Measurements from ENCODE around the gene FBLN2.

Gene FBLN2

DNA sequence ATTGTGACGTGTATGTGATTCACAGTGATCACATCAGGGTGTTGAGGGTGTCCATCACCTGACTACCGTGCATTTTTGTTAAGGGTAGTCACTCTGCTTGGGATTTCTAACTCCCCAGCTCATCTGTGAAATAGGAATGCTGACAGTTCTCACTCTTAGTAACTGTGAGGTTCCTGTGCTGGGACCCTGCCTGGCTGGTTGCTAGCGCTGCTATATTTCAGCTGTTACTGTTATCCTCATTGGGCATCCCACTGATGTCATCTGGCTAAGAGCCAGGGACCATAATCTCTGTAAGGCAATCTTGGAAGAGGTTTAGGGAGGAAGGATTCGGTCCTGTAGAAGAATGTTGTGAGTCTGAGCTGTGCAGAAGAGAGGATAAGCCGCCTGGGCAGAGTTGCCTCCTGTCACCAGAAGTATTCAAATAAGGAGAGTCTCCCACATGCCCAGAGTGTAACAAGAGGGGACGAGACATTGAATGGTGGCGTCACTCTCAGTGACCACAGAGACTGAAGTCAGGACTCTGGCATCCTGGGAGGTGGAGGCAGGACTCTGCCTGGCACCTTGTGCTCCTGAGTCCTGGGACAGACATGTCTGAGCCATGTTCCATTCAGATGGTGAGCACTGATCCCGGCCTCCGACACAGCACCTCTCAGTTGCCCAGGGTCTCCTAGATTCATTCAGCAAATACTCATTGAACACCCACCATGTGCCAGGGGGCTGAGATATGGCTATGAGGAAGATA, 52.2 kb downstream of the FBLN2 start:
- peak; percentile 57 for DNase-seq (ENCODE audit: low read depth, low spot score)

DNA sequence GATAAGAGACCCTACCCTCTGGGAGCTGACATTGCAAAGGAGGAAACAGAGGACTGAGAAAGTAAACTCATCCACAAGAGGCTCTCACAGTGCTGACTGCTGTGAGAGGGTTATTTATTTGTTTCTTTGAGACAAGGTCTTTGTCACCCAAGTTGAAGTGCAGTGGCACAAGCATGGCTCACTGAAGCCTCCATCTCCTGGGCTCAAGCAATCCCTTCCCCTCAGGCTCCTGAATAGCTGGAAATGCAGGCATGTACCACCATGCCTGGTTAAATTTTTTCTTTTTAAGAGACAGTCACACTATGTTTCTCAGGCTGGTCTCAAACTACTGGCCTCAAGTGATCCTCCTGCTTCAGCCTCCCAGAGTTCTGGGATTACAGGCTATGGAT, 52.8 kb downstream of the FBLN2 start:
- no peak for DNase-seq (ENCODE audit: low read depth, low spot score)

DNA sequence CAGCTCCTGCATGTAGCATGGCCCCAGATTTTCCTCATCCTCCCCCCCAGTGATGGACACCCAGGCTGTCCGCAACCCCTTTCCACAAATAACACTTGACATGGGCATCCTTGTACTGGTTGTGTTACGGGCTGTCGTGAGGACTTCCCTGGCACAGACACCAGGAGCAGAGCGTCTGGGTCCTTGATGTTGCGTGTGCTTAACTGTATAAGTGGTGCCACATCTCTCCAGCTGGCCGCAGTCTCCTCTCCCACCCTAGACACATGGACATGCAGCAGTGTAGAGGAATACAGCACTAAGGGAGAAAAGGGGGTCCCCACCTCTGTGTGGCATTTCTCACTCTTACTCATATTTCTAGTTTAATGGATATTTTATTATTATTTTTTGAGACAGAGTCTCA, 56.6 kb downstream of the FBLN2 start:
- DNase-seq (ENCODE audit: low read depth, low spot score): no peak

DNA sequence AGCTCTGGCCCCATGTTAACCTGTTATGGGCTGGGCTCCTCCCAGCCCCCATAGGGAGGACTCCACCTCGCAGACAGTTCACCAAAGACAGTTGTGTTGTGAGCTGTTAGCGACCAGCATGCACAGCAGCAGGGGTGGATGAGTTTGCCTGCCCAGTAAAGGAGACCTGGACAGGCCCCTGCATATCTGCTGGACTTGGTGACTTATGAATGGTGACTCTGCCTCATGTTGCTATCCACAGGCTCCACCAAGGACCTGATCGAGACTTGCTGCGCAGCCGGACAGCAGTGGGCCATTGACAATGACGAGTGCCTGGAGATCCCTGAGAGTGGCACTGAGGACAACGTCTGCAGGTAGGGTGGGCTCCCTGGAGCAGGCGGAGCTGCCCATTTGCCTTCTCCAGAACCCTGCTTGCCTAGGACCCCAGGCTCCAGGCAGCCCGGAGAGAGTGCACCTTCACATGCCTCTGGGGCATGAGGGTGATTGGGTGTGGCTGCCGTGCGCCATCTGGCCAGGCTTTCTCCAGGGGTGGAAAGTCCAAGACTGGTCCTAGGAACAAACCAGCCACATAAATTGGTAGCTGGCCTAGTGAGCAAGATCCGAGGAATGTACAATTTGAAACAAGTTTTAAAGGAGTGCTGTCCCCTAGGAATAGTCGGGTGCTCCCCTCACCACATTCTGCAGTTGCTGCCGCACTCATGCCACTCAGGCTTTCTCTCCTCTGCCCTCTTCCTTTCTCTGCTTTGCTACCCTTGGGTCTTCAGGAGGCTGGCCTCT, 59.1 kb downstream of the FBLN2 start:
- no peak for DNase-seq (ENCODE audit: low read depth, low spot score)

DNA sequence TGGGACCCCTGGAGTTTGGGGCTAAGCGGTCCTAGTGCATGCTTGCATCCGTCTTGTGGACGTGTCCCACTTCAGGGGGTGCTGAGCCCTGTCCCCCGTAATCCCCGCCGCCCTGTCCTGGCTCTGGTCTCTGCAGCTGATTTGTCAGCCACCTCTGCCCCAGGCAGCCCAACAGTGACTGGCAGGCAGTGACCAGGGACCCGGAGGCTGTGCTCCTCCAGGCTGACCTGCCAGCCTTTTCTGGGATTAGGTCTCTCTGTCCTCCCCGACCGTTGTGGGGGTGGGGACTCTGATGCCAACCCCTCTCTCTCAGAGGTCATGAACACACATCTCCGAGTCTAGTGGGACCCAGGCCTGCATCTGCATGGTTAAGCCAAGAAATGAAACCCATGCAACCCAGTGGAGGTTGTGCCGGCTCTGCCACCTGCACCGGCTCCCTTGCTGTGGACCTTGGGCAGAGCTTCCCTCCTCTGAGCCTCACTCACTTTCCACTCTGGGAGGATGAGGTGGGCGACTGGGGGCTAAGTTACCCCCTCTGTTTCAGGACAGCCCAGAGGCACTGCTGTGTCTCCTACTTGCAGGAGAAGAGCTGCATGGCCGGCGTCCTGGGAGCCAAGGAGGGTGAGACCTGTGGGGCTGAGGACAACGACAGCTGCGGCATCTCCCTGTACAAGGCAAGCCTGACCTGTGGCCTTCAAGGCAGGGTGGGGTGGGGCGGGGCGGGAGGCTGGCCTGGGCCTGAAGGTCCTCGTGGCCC, 60.2 kb downstream of the FBLN2 start:
- no peak for DNase-seq (ENCODE audit: low read depth, low spot score)

DNA sequence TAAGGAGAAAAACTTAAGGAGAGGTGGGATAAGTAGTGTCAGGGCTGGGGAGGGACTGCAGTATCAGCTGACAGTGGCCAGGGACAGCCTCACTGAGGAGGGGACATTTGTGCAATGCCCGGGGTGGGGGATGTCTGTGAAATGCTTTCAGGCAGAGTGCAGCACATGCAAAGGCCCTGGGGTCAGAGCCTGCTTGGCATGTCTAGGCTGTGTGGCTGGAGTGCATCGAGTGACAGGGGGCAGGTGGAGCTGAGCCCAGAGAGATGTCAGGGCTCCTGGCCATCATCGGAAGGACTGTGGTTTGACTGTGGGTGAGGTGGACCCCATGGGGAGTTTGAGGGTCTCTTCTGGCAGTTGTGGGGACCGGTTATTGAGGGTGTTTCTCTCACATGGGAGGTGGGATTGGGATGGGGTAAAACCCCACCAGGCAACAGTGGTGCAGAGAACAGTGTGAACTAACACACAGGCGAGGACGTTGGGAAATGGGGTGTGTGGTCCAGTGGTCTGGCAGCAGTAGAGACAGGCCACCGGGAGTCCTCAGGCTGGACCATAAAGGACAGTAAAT, 61.2 kb downstream of the FBLN2 start:
- DNase-seq (ENCODE audit: low read depth, low spot score): no peak

DNA sequence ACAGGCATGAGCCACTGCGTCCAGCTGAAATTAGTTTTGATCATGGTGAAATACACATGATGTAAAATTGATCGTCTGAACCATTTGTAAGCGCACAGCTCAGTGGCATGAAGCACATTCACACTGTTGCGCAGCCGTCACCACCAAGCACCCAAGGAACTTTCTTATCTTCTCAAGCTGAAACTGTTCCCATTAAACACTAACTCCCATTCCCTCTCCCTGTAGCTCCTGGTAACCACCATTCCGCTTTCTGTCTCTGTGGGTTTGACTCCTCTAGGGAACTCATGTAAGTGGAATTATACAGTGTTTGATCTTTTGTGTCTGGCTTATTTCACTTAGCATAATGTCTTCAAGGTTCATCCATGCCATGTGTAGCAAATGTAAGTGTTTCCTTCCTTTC, 62.3 kb downstream of the FBLN2 start:
- DNase-seq (ENCODE audit: low read depth, low spot score): no peak

DNA sequence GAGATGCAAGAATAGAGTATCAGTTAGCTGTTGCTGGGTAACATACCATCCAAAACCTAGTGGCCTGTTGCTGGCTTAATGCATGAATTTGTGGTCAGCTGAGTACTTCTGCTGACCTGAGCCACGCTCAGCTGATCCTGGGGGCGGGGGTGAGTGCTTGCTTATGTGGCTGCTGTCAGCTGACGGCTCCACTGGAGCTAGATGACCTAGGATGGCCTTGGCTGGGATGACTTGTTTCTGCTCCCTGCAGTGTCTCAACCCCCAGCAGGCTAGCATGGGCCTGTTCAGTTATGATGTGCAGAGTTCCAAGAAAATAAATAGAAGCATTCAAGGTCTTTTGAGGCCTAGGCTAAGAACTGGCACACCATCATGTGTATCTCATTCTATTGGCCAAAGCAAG, 63.9 kb downstream of the FBLN2 start:
- DNase-seq (ENCODE audit: low read depth, low spot score): peak; percentile 91

DNA sequence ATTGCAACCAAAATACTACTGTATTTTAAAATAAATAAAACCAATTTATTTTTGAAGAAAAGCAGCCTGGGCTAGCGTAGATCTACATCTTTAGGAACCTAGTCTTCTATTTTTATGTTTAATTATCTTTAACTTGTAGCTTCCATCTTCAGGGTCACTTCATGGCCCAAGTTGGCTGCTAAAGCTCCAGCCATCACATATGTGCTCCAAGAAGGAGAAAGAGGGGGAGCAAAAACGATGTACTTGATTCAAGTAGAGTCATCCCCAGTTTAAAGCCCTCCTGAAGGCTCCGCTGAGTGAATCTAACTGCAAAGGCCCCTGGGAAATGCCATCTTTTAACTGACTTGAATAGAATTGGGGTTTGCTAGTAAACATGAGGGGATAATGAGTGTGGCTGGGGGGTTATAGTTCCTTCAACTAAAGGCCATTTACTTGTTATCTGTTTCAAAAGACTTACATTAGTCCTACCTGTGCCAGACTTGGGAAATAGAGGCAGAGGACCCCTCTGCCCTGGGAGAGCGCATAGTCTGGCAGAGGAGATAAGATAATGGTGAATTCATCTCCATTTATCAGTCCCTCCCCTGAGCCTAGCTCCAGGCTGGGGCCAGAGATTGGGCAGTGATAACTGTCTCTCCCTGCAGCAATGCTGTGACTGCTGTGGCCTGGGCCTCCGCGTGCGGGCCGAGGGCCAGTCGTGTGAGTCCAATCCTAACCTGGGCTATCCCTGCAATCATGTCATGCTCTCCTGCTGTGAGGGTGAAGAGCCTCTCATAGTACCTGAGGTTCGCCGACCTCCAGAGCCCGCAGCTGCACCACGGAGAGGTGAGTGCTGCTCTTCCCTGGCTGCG, 64.6 kb downstream of the FBLN2 start:
- no peak for DNase-seq (ENCODE audit: low read depth, low spot score)

DNA sequence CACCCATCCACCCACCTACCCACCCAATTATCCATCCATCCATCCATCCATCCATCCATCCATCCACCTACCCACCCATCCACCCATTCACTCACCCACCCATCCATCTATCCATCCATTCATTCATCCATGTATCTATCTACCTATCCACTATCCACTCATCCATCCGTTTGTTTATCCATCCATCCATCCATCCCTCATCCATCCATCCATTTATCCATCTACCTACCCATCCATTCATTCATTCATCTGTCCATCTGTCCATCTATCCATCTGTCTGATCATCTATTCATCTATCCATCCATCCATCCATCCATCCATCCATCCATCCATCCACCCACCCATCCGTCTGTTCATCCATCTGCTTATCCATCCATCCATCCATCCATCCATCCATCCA, 65.7 kb downstream of the FBLN2 start:
- DNase-seq (ENCODE audit: low read depth, low spot score): no peak

DNA sequence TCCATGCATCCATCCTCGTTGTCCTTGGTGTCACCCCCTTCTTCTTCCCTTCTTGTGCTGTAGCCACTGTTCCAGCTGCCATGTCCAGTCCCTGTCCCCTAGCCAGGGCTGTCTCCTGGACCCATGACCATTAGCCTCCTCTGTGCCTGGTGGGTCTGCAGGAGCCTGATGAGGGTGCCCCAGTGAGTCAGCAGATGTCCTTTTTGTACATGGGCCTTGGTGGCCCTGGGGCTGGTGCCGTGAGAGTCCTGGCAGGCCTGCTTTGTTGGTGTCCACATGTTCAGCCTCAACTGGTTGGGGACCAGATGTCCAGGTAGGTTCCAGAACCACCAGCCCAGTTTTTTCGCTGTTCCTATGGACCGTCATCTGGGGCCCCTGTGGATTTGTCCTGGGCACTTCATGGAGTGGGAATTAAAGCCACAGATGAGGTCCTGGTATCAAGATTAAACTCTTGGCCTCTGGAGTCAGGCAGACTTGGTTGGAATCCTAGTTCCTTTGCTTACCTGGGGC, 66.1 kb downstream of the FBLN2 start:
- DNase-seq (ENCODE audit: low read depth, low spot score): no peak

DNA sequence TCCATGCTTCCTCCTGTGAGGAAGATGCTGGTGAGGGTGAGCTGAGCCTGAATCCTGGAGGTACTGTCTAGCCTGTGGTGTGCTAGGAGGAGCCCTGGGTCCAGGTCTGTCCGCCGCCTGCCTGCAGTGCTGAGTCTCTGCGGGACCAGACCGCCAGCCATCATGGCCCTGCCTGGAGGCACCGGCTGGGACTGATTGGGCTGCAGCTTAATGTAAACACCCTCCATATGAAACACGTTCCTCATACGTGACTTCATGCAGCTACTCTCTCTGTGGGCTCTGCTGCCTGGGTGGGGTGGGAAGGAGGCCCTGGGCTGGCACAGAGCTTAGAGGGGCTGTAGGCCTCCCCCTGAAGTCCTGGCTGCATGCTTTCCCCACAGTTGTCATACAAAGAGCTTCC, 67.4 kb downstream of the FBLN2 start:
- no peak for DNase-seq (ENCODE audit: low read depth, low spot score)

DNA sequence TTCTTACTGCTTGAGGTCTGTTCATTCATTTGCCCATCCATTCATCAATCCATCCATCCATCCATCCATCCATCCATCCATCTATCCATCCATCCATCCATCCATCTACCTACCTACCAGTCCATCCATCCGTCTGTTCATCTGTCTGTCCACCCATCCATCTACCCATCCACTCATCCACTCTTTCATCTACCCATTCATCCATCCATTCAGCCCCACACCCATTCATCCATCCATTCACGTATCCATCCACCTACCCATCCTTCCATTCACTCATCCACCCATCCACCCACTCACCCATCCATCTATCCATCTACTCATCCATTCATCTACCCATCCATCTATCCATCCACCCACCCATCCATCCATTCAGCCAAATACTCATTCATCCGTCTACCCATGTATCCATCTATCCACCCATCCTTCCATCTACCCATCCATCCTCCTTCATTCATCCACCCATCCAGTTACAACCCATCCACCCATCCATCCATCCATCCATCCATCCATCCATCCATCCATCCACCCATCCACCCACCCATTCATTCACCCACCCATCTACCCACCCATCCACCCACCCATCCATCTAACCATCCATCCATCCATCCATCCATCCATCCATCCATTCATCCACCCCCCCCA, 68.3 kb downstream of the FBLN2 start:
- DNase-seq (ENCODE audit: low read depth, low spot score): no peak

DNA sequence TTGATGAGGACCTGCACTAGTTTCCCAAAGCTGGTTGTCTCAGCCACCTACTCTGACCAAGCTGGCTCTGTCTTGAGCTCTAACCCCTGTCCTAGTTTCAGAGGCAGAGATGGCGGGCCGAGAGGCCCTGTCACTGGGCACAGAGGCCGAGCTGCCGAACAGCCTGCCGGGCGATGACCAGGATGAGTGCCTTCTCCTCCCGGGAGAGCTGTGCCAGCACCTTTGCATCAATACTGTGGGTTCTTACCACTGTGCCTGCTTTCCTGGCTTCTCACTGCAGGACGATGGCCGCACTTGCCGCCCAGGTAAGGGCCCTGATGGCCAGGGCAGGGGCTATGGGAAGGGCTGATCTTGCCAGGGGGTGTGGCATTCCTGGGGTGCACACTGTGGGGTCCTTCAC, 69.1 kb downstream of the FBLN2 start:
- no peak for DNase-seq (ENCODE audit: low read depth, low spot score)

DNA sequence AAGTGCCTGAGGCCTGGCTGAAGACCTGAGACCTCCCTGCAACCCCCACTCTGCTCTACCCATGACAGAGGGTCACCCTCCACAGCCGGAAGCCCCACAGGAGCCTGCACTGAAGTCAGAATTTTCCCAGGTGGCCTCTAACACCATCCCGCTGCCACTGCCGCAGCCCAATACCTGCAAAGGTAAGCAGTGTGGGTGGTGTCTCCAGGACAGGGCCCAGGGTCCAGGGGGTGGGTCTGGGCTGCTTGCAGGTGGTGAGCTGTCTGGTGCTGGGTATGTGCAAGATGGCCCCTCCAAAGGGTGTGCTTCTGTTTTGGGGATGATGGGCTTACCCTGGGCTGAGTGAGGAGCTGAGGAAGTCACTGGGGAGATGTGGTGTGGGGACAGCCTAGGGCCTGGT, 69.9 kb downstream of the FBLN2 start:
- DNase-seq (ENCODE audit: low read depth, low spot score): no peak

DNA sequence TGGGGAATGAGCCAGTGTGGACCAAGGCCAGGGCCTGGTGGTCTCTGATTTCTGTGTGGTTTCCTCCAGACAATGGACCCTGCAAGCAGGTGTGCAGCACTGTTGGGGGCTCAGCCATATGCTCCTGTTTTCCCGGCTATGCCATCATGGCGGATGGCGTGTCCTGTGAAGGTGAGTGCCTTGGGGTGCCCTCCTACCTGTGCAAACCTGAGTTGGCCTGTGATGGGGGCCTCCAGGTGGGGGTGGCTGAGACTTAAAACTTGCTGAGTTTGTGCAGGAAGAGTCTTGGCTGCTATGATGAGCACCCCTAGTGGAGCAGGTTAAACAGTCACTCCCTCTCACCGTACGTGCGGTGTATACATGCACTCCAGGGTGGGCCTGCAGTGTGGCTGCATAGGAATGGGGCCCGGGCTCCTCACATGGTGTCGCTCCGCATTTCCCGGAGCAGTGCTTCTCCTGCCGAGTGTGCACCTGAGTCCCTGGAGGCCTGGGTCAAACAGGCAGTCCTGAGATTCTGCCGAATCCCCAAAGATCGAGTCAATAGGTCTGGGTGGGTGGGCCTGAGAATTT, 70.8 kb downstream of the FBLN2 start:
- no peak for DNase-seq (ENCODE audit: low read depth, low spot score)

DNA sequence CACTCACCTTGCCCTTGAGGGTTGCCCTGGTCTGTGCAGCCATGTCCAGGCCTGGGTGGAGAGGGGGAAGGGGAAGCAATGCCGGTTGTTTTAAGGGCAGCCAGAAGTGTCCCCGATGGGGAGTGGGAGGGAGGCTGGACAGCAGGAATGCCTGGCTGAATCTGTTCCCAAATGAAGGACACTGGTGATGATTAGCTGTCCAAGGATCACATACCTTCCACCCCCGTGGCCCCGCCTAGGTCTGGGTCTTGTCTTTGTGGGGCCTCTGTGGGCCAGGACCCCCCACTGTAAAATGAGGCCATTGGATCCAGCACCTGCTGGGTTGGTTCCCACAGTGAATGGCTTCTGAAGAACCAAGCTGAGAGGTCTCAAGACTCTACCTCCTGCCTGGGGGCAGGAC, 71.4 kb downstream of the FBLN2 start:
- no peak for DNase-seq (ENCODE audit: low read depth, low spot score)

DNA sequence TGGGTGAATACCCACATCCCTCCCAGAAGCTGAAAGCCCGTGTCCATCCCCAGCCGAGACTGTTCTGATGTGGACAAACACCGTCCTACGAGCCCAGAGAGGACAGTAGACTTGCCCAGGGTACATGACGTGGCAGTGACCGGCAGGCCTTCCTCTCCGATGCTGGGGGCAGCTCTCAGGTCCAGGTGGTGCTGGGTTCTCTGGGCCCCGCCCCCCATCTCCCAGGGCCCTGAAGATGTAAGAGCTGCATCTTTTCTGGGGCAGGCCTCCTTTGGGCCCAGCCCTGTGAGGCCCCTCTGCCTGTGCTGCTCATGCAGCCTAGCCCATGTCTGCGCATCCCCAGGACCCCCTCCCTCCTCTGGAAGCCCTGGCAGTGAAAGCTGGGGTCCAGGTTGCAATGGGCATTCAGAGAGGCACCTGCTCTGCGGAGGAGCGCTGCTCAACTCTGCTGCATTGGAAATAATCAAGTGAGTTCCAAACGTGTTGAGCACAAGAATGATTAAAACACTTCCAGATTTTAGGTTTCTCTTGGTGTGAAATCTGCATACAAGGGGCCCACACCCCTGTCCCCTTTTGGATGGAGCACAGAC, 71.9 kb downstream of the FBLN2 start:
- no peak for DNase-seq (ENCODE audit: low read depth, low spot score)

DNA sequence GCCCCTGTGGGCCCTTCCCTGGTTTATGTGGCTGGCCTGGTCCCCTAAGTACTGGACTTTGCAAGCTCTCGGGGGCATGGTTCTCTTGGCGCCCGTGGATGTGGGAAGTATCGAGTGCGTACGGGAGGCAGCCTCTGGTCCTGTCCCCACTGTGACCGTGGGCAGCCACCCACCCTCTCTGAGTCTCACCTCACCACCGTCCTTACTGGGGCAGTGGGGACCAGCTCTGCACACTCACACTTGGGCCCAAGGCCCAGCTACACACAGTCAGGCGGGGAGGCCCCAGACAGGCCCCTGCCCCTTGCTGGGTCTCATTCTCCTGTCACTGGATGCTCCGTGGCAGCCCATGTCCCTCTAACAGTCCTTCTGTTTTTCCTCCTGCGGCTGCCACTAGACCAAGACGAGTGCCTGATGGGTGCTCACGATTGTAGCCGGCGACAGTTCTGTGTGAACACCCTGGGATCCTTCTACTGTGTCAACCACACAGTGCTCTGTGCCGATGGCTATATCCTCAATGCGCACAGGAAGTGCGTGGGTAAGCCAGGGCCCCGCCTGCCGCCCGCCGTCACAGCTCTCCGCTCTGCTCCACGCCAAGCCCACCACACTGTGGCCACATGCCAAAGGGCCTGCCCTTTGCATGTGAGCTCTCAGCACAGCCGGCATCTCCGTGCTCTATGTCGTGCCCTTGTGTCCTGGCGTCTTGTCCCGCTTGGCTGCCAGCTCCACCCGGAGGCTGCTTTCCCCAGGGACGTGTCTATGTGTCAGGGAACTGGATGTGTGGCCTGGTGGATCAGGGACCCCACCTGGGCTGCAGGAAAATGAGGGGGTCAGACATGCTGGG, 72.7 kb downstream of the FBLN2 start:
- no peak for DNase-seq (ENCODE audit: low read depth, low spot score)
